ENCODE results near the gene OR5H1.
"Not testable (repeated sequence)": the region's sequence is repeated elsewhere in the genome, so short reads cannot be mapped to it uniquely, and the experiment has no call there.

GRCh38 chr3:98137826-98138557, 7.5 kb downstream of the OR5H1 start:
- TF ChIP-seq CTCF (IDR thresholded peaks at IDR 0.05); POLR2AphosphoS5 (IDR thresholded peaks at IDR 0.05; ENCODE audit: low read depth, low read length); REST (IDR thresholded peaks at IDR 0.05; ENCODE audit: insufficient read depth in 1 of 2, low read depth in 2 of 2, low read length in 1 of 2): not testable (repeated sequence)
